H1 (cell line): ENCODE results near the gene MAPK14. TPM values are rescaled to one million over a fixed set of nuclear protein-coding genes. Genes with fewer than 3 reads are reported as not detected.
A peak's percentile ranks its signal among the peaks of the same experiment; 100 is the strongest.

Experiments
- CTCF ChIA-PET: fragments of 300-600 bp; sonication (Branson Sonifier 250); formaldehyde crosslinking; loops from one replicate; lab custom pipeline; 2021; ENCODE audit not compliant: partially characterized antibody; lab: Charles Lee
- POLR2A ChIA-PET: fragments of 300-600 bp; sonication (Branson Sonifier 250); formaldehyde crosslinking; loops from one replicate; lab custom pipeline; 2021; ENCODE audit warnings: inconsistent platforms; ENCODE audit not compliant: partially characterized antibody; lab: Charles Lee
- DNase-seq, 2 experiments: peaks; one replicate each; pipeline versions ENCODE4 v3.0.0 to v3.0.0-alpha.2; 2010 to 2022; ENCODE audit warnings: low spot score in 2 of 2, low read depth in 1 of 2, mixed read lengths in 1 of 2
- FAIRE-seq: peaks from 2 replicates; lab custom pipeline; 2011; peaks lifted over from hg19 to GRCh38; lab: Jason Lieb, UNC
- H2AFZ ChIP-seq: 2 replicates; pipeline ENCODE4 v1.8.1; 2012; ENCODE audit warnings: low read length, inconsistent platforms
- H2AK5ac ChIP-seq: 2 replicates; pipeline ENCODE4 v1.6.1; 2013; ENCODE audit warnings: low read depth, low read length
- H2BK120ac ChIP-seq: replicated peaks from 2 replicates; pipeline ENCODE3; 2013; ENCODE audit warnings: low read depth, low read length, inconsistent platforms
- H2BK12ac ChIP-seq: 2 replicates; pipeline ENCODE4 v1.6.1; 2013; ENCODE audit warnings: low read depth, low read length
- H2BK15ac ChIP-seq: 2 replicates; pipeline ENCODE4 v1.6.1; 2013; ENCODE audit warnings: low read length
- H2BK20ac ChIP-seq: 2 replicates; pipeline ENCODE4 v1.6.1; 2013; ENCODE audit warnings: low read length
- H2BK5ac ChIP-seq: 2 replicates; pipeline ENCODE4 v1.6.1; 2013; ENCODE audit warnings: low read depth, low read length
- H3K14ac ChIP-seq: 2 replicates; pipeline ENCODE4 v1.6.1; 2013; ENCODE audit warnings: inconsistent platforms; ENCODE audit not compliant: insufficient read length
- H3K18ac ChIP-seq: 2 replicates; pipeline ENCODE4 v1.6.1; 2013; ENCODE audit warnings: low read length; ENCODE audit errors: extremely low read depth
- H3K23ac ChIP-seq: 2 replicates; pipeline ENCODE4 v1.6.1; 2013; ENCODE audit warnings: inconsistent platforms; ENCODE audit not compliant: insufficient read length
- H3K23me2 ChIP-seq: 2 replicates; pipeline ENCODE4 v1.6.1; 2013; ENCODE audit warnings: low read depth, low read length
- H3K27ac ChIP-seq: 2 replicates; pipeline ENCODE4 v1.6.1; 2011; ENCODE audit warnings: low read depth, low read length, inconsistent platforms
- H3K27me3 ChIP-seq, 4 experiments: replicated peaks in 1 of 4; 1 replicate in 1 of 4; 2 replicates in 3 of 4; pipeline versions ENCODE4 v1.6.1 to v1.8.1; 2011 to 2013; ENCODE audit warnings: low read length in 3 of 4, mild to moderate bottlenecking in 3 of 4, inconsistent platforms in 2 of 4, mixed read lengths in 2 of 4, moderate library complexity in 1 of 4; ENCODE audit not compliant: control insufficient read depth in 3 of 4, insufficient read depth in 3 of 4; ENCODE audit errors: extremely low read depth in 1 of 4
- H3K36me3 ChIP-seq, 4 experiments: 2 replicates each; pipeline versions ENCODE4 v1.6.1 to v1.8.1; 2011 to 2013; ENCODE audit warnings: mild to moderate bottlenecking in 4 of 4, low read length in 3 of 4, moderate library complexity in 2 of 4, control low read depth in 1 of 4, inconsistent platforms in 1 of 4; ENCODE audit not compliant: insufficient read depth in 4 of 4, control insufficient read depth in 2 of 4
- H3K4ac ChIP-seq: replicated peaks from 2 replicates; pipeline ENCODE3; 2013; ENCODE audit warnings: low read length, low read depth, mixed read lengths, inconsistent platforms; ENCODE audit not compliant: insufficient read length
- H3K4me1 ChIP-seq, 4 experiments: replicated peaks in 1 of 4; 1 replicate in 1 of 4; 2 replicates in 3 of 4; pipeline versions ENCODE4 v1.6.1 to v1.8.1; 2011 to 2013; ENCODE audit warnings: low read length in 3 of 4, inconsistent platforms in 2 of 4, mixed read lengths in 1 of 4; ENCODE audit not compliant: insufficient read depth in 4 of 4, control insufficient read depth in 3 of 4
- H3K4me2 ChIP-seq, 2 experiments: 2 replicates each; pipeline versions ENCODE4 v1.6.1 to v1.8.1; 2011 to 2013; ENCODE audit warnings: low read depth in 2 of 2, low read length in 2 of 2, control low read depth in 1 of 2, inconsistent platforms in 1 of 2, mild to moderate bottlenecking in 1 of 2; ENCODE audit not compliant: insufficient read depth in 1 of 2
- H3K4me3 ChIP-seq, 4 experiments: fragments of 200-600, 300-600 bp in 1 of 4; sonication (generic), shearing (Covaris generic), sonication (Bioruptor Twin) in 1 of 4; 2 replicates each; pipeline versions ENCODE4 v1.5.1 to v1.8.1; 2011 to 2016; ENCODE audit warnings: low read length in 4 of 4, low read depth in 3 of 4, control low read depth in 2 of 4, inconsistent platforms in 2 of 4, mild to moderate bottlenecking in 2 of 4, mixed read lengths in 1 of 4, moderate library complexity in 1 of 4; ENCODE audit not compliant: insufficient read depth in 2 of 4; ENCODE audit errors: extremely low read depth in 1 of 4
- H3K56ac ChIP-seq: replicated peaks from 2 replicates; pipeline ENCODE3; 2013; ENCODE audit warnings: low read depth, mild to moderate bottlenecking, mixed read lengths, low read length, inconsistent platforms; ENCODE audit not compliant: insufficient read length
- H3K79me1 ChIP-seq: 2 replicates; pipeline ENCODE4 v1.6.1; 2013; ENCODE audit warnings: low read depth, low read length, control low read depth
- H3K79me2 ChIP-seq, 2 experiments: 2 replicates each; pipeline versions ENCODE4 v1.6.1 to v1.8.1; 2012 to 2013; ENCODE audit warnings: low read length in 2 of 2, mild to moderate bottlenecking in 2 of 2, inconsistent platforms in 1 of 2; ENCODE audit not compliant: insufficient read depth in 2 of 2, control insufficient read depth in 1 of 2
- H3K9ac ChIP-seq, 4 experiments: replicated peaks in 1 of 4; 1 replicate in 1 of 4; 2 replicates in 3 of 4; pipeline versions ENCODE4 v1.6.1 to v1.8.1; 2011 to 2013; ENCODE audit warnings: low read depth in 3 of 4, low read length in 3 of 4, control low read depth in 2 of 4, mild to moderate bottlenecking in 2 of 4, moderate library complexity in 2 of 4, inconsistent platforms in 1 of 4; ENCODE audit errors: extremely low read depth in 1 of 4
- H3K9me3 ChIP-seq, 2 experiments: 2 replicates each; pipeline versions ENCODE4 v1.6.1 to v1.8.1; 2012 to 2013; ENCODE audit warnings: mild to moderate bottlenecking in 2 of 2, moderate library complexity in 2 of 2, control low read depth in 1 of 2, inconsistent platforms in 1 of 2, low read depth in 1 of 2, low read length in 1 of 2, mixed read lengths in 1 of 2; ENCODE audit not compliant: insufficient read depth in 2 of 2
- H4K20me1 ChIP-seq, 2 experiments: replicated peaks in 1 of 2; 2 replicates each; pipeline versions ENCODE3 to v1.8.1; 2011 to 2013; ENCODE audit warnings: inconsistent platforms in 2 of 2, low read length in 2 of 2, mild to moderate bottlenecking in 1 of 2; ENCODE audit not compliant: insufficient read depth in 2 of 2, control insufficient read depth in 1 of 2
- H4K5ac ChIP-seq: 2 replicates; pipeline ENCODE4 v1.6.1; 2013; ENCODE audit warnings: low read length, low read depth, mixed read lengths, inconsistent platforms; ENCODE audit not compliant: insufficient read length
- H4K8ac ChIP-seq: 2 replicates; pipeline ENCODE4 v1.8.0; 2013; ENCODE audit warnings: mild to moderate bottlenecking, moderate library complexity, low read length, inconsistent platforms; ENCODE audit not compliant: insufficient read depth; ENCODE audit errors: extremely low read depth
- H4K91ac ChIP-seq: replicated peaks from 2 replicates; pipeline ENCODE3; 2013; ENCODE audit warnings: low read length, mixed read lengths, inconsistent platforms; ENCODE audit not compliant: insufficient read length
- CTBP2 ChIP-seq: IDR thresholded peaks from 2 replicates; pipeline ENCODE4 v1.7.0; 2011; ENCODE audit warnings: borderline replicate concordance, mild to moderate bottlenecking, moderate library complexity, mixed read lengths, low read length; ENCODE audit not compliant: insufficient read depth, insufficient read length
- EP300 ChIP-seq, 2 experiments: IDR thresholded peaks; 1 replicate in 1 of 2; 2 replicates in 1 of 2; pipeline ENCODE4 v1.6.1; 2011 to 2012; ENCODE audit warnings: low read depth in 2 of 2, low read length in 2 of 2, mild to moderate bottlenecking in 2 of 2, borderline replicate concordance in 1 of 2, inconsistent platforms in 1 of 2, moderate library complexity in 1 of 2
- TAF7 ChIP-seq: optimal IDR thresholded peaks from 2 replicates; pipeline ENCODE3; 2011; ENCODE audit warnings: low read depth, mild to moderate bottlenecking, inconsistent platforms, low read length, moderate library complexity, borderline replicate concordance
- YY1 ChIP-seq: IDR thresholded peaks from 2 replicates; pipeline ENCODE4 v1.6.1; 2011; ENCODE audit warnings: low read depth, mild to moderate bottlenecking, low read length
- WGBS, 2 experiments: shearing (Covaris generic) in 1 of 2; methylation state at CpG; one replicate each; pipeline versions ENCODE4 v1.1.6 to v1.1.7; 2013 to 2015; ENCODE audit warnings: low lambda C conversion rate in 2 of 2, mixed read lengths in 2 of 2, inconsistent platforms in 1 of 2, low coverage in 1 of 2, missing lambda C conversion rate in 1 of 2; ENCODE audit not compliant: insufficient replicate concordance in 2 of 2, insufficient coverage in 1 of 2, insufficient read length in 1 of 2; ENCODE audit errors: extremely low coverage in 1 of 2, missing lambda C conversion rate in 1 of 2; 5-methylcytosine and 5-hydroxymethylcytosine counted together
- polyA plus RNA-seq, 7 experiments: library from polyadenylated mRNA; depleted of rRNA in 3 of 7; stranded (reverse) in 5 of 7; unstranded in 2 of 7; fragments of >200 nt in 5 of 7; fragments of 200-250 nt in 2 of 7; gene quantifications; 1 replicate in 5 of 7; 2 replicates in 1 of 7; 4 replicates in 1 of 7; pipeline versions ENCODE4 v1.2.1 to v1.2.3, GENCODE V29; 2011 to 2013; ENCODE audit warnings: missing spikeins in 2 of 7, mixed read lengths in 2 of 7
- total RNA-seq: library from RNA; stranded (reverse); fragmentation: NEBNext Ultra II Directional; extraction: Animal tissue kit (Norgen Biotek cat#: 25700); gene quantifications from 2 replicates; pipeline ENCODE4 v1.2.1, GENCODE V29; 2021

The MAPK14 gene
- total and polyA plus RNA-seq, 2 of the 8 experiments (the other 6 are each of a cell fraction or from before 2014, with no cell fraction given), result 18.1 to 39.3 TPM

GRCh38 chr6:36124881-36125280 lies 97.3 kb downstream of the MAPK14 start:
- Histone ChIP-seq H2AK5ac (no peak overlapping the region; the same call in 1 of the 2 replicates), H2BK20ac (no peak overlapping the region), H4K91ac (no peak overlapping the region), H3K79me1 (no peaks in the 10 kb centered on the region), H2BK5ac (no peak overlapping the region), H3K56ac (no peak overlapping the region), H3K79me2 (no peaks in the 10 kb centered on the region), H3K9ac (no peak overlapping the region), H3K23me2 (peaks cover under 1% of the 10 kb centered on the region; the same call in 1 of the 2 replicates), H3K27ac (no peak overlapping the region), H3K36me3 (no peaks in the 10 kb centered on the region), H3K27me3 (peaks cover 0 to 7% (median under 1%) of the 10 kb centered on the region in 4 experiments; a peak in 4 of 7 replicates), H3K14ac (no peak overlapping the region), H4K8ac (no peak overlapping the region), H2BK15ac (no peak overlapping the region), H4K5ac (no peak overlapping the region), H3K4me1 (peaks cover 4 to 7% (median 6%) of the 10 kb centered on the region in 4 experiments), H4K20me1 (no peaks in the 10 kb centered on the region), H3K23ac (no peak overlapping the region), H3K18ac (no peak overlapping the region), H3K9me3 (no peaks in the 10 kb centered on the region), H2BK120ac (no peak overlapping the region), H3K4ac (no peak overlapping the region), H2AFZ (no peak overlapping the region), H3K4me3 (no peak overlapping the region), H2BK12ac (0 out of 2 replicates have a peak overlapping the region, but pooled peaks have one; percentile 68), H3K4me2 (no peak overlapping the region)
- DNase-seq (no peak), FAIRE-seq (no peak)
- ChIA-PET CTCF (interaction anchor here (1.2 to 2.8 kb wide), 4 partner anchors 11 to 236 kb away, joined by 3 to 9 read pairs (median 6); no protein-coding TSS in a partner anchor), POLR2A (interaction anchor here (1.1 kb wide), 1 partner anchor 11 kb away, joined by 3 read pairs; no protein-coding TSS in a partner anchor)
- no peak for TF ChIP-seq TAF7
- TF ChIP-seq CTBP2, result no peak
- no peak for TF ChIP-seq YY1
- TF ChIP-seq EP300 (IDR thresholded peaks at IDR 0.05; ENCODE audit: borderline replicate concordance in 1 of 2, low read depth in 2 of 2, low read length in 2 of 2), result no peak
- 95% methylated on average over 3 of the region's 3 CpGs; no CpG with 5 or more reads in 1 of the 2 experiments for WGBS, 2 experiments
